ENCODE results near the gene NEURL1.
"Not testable (repeated sequence)": the region's sequence is repeated elsewhere in the genome, so short reads cannot be mapped to it uniquely, and the experiment has no call there.

The NEURL1 gene

GRCh38 chr10:103622935-103623574 lies 129.6 kb downstream of the NEURL1 start:
- DNase-seq (ENCODE audit: low read depth in 2 of 2) = no peak

- no peak for DNase-seq (ENCODE audit: low read depth in 2 of 2)
Observed at GRCh38 chr10:103626178-103626577, 132.7 kb downstream of the NEURL1 start.

GRCh38 chr10:103627111-103627892 lies 133.8 kb downstream of the NEURL1 start:
- no peak for DNase-seq (ENCODE audit: low read depth in 2 of 2)

- DNase-seq (ENCODE audit: low read depth in 2 of 2) = no peak
Observed at GRCh38 chr10:103627893-103628292, 134.4 kb downstream of the NEURL1 start.

- DNase-seq (ENCODE audit: low read depth in 2 of 2) = no peak
Observed at GRCh38 chr10:103629581-103629980, 136.1 kb downstream of the NEURL1 start.

- no peak for DNase-seq (ENCODE audit: low read depth in 2 of 2)
Observed at GRCh38 chr10:103630156-103630555, 136.7 kb downstream of the NEURL1 start.

GRCh38 chr10:103632247-103632642 lies 138.7 kb downstream of the NEURL1 start:
- no peak for DNase-seq (ENCODE audit: low read depth in 2 of 2)

- DNase-seq (ENCODE audit: low read depth in 2 of 2) = not testable (repeated sequence)
Observed at GRCh38 chr10:103632871-103633270, 139.4 kb downstream of the NEURL1 start.

- no peak for DNase-seq (ENCODE audit: low read depth in 2 of 2)
Observed at GRCh38 chr10:103633846-103634245, 140.3 kb downstream of the NEURL1 start.

- no peak for DNase-seq (ENCODE audit: low read depth in 2 of 2)
Observed at GRCh38 chr10:103635580-103635979, 142.1 kb downstream of the NEURL1 start.

GRCh38 chr10:103636492-103636891 lies 143.0 kb downstream of the NEURL1 start:
- no peak for DNase-seq (ENCODE audit: low read depth in 2 of 2)

- no peak for DNase-seq (ENCODE audit: low read depth in 2 of 2)
Observed at GRCh38 chr10:103637011-103637410, 143.5 kb downstream of the NEURL1 start.

- no peak for DNase-seq (ENCODE audit: low read depth in 2 of 2)
Observed at GRCh38 chr10:103637927-103638557, 144.5 kb downstream of the NEURL1 start.

- DNase-seq (ENCODE audit: low read depth in 2 of 2) = no peak
Observed at GRCh38 chr10:103638948-103639347, 145.4 kb downstream of the NEURL1 start.

GRCh38 chr10:103640436-103641181 lies 147.1 kb downstream of the NEURL1 start:
- DNase-seq (ENCODE audit: low read depth in 2 of 2) = no peak

- DNase-seq (ENCODE audit: low read depth in 2 of 2) = no peak
Observed at GRCh38 chr10:103641326-103641725, 147.8 kb downstream of the NEURL1 start.
